Mammary epithelial cell (primary cell): Measurements from ENCODE around the gene SH3RF3.

Experiments
- EZH2 ChIP-seq: IDR thresholded peaks from 2 replicates; pipeline ENCODE4 v1.6.1; 2012; ENCODE audit warnings: low read length, inconsistent platforms, borderline replicate concordance
- TF ChIP-seq, protein P1 (sequence below), 2 donors: IDR thresholded peaks in 1 of 2; conservative IDR thresholded peaks in 1 of 2; 2 replicates each; pipeline ENCODE4 v1.5.1; 2011 to 2012; ENCODE audit warnings: inconsistent platforms in 2 of 2, low read length in 2 of 2, mild to moderate bottlenecking in 2 of 2, control low read depth in 1 of 2, low read depth in 1 of 2; ENCODE audit not compliant: insufficient read depth in 1 of 2; ENCODE audit errors: extremely low read depth in 1 of 2

DNA sequence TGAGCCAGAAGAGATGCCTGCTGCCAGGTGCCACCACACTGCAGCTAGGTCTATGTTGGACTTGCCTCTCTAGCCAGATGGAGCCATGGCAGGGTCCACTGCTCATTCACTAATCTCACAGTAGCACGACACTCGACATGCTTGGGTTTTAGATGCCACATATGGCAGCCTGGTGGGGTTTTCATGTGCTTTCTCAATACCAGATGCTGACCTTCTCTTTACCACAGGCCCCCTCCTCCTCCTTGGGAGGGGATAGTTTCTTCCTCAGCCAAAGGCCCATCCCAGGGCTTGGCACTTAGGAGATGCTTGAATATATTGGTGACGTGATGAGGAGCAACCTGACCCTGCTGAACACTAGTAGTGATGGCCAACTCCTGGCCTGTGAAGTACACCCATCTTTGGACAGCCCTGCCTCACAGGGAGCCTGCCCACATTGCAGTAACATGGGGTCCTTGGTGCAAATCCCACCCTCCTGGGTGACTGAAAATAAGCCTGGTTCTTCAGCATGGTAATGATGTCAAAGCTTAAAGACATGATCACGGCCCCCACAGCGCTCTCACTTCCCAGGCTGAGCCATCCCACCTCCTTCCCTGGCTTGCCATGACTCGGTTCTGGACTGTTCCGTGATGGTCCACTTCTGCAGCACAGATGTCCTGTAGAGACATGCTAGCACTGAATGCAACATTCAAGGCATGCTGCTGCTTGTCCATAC is 227.5 kb downstream of the SH3RF3 start:
- no peak for TF ChIP-seq EZH2
- TF ChIP-seq, protein P1, sequence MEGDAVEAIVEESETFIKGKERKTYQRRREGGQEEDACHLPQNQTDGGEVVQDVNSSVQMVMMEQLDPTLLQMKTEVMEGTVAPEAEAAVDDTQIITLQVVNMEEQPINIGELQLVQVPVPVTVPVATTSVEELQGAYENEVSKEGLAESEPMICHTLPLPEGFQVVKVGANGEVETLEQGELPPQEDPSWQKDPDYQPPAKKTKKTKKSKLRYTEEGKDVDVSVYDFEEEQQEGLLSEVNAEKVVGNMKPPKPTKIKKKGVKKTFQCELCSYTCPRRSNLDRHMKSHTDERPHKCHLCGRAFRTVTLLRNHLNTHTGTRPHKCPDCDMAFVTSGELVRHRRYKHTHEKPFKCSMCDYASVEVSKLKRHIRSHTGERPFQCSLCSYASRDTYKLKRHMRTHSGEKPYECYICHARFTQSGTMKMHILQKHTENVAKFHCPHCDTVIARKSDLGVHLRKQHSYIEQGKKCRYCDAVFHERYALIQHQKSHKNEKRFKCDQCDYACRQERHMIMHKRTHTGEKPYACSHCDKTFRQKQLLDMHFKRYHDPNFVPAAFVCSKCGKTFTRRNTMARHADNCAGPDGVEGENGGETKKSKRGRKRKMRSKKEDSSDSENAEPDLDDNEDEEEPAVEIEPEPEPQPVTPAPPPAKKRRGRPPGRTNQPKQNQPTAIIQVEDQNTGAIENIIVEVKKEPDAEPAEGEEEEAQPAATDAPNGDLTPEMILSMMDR (conservative IDR thresholded peaks at IDR 0.05 in 1 of 2, IDR thresholded peaks at IDR 0.05 in 1 of 2; ENCODE audit: extremely low read depth in 1 of 2, insufficient read depth in 1 of 2, low read depth in 1 of 2, low read length in 2 of 2): no peak
